CD4-positive, alpha-beta memory T cell (primary cell): Measurements from ENCODE around the gene COBL. TPM values are rescaled to one million over a fixed set of nuclear protein-coding genes. Genes with fewer than 3 reads are reported as not detected.

Source experiments
- CTCF ChIA-PET: fragments of 350-600 bp; sonication (Branson Sonifier 250); formaldehyde crosslinking; loops from one replicate; lab custom pipeline; 2021; ENCODE audit warnings: inconsistent platforms; ENCODE audit not compliant: partially characterized antibody; lab: Charles Lee
- POLR2A ChIA-PET: fragments of 350-600 bp; sonication (Branson Sonifier 250); formaldehyde crosslinking; loops from one replicate; lab custom pipeline; 2021; ENCODE audit not compliant: partially characterized antibody; lab: Charles Lee
- DNase-seq, 5 donors: peaks; one replicate each; pipeline versions ENCODE4 v3.0.0 to v3.0.0-alpha.2; 2020 to 2022; ENCODE audit warnings: mixed read lengths in 1 of 5
- H3K27ac ChIP-seq: one replicate; pipeline ENCODE4 v1.7.0; 2013; ENCODE audit warnings: low read depth, low read length
- H3K27me3 ChIP-seq: 2 replicates; pipeline ENCODE4 v1.7.0; 2013; ENCODE audit warnings: mild to moderate bottlenecking, low read length, moderate library complexity; ENCODE audit not compliant: insufficient read depth
- H3K36me3 ChIP-seq: 2 replicates; pipeline ENCODE4 v1.7.0; 2013; ENCODE audit warnings: mild to moderate bottlenecking, low read length, moderate library complexity; ENCODE audit not compliant: insufficient read depth
- H3K4me1 ChIP-seq: 2 replicates; pipeline ENCODE4 v1.7.0; 2013; ENCODE audit warnings: mild to moderate bottlenecking, low read length, moderate library complexity; ENCODE audit not compliant: insufficient read depth
- H3K4me3 ChIP-seq, 2 donors: one replicate each; pipeline ENCODE4 v1.7.0; 2013; ENCODE audit warnings: low read length in 2 of 2, mild to moderate bottlenecking in 1 of 2
- H3K9me3 ChIP-seq, 2 donors: one replicate each; pipeline ENCODE4 v1.7.0; 2013; ENCODE audit warnings: low read length in 2 of 2, control low read depth in 1 of 2; ENCODE audit not compliant: control insufficient read depth in 1 of 2
- H3K27ac Mint-ChIP-seq, 7 donors: one replicate each; pipeline ENCODE4 v1.8.0; 2020 to 2021; ENCODE audit warnings: mixed read lengths in 7 of 7, mild to moderate bottlenecking in 6 of 7, inconsistent platforms in 3 of 7, moderate library complexity in 3 of 7
- H3K27me3 Mint-ChIP-seq, 2 donors: one replicate each; pipeline ENCODE4 v1.8.0; 2020 to 2021; ENCODE audit warnings: mixed read lengths in 2 of 2
- H3K36me3 Mint-ChIP-seq, 2 donors: one replicate each; pipeline ENCODE4 v1.8.0; 2020 to 2021; ENCODE audit warnings: mixed read lengths in 2 of 2, inconsistent platforms in 1 of 2, mild to moderate bottlenecking in 1 of 2
- H3K4me1 Mint-ChIP-seq, 4 donors: one replicate each; pipeline ENCODE4 v1.8.0; 2020 to 2021; ENCODE audit warnings: mixed read lengths in 4 of 4, mild to moderate bottlenecking in 1 of 4
- H3K4me3 Mint-ChIP-seq, 8 donors: one replicate each; pipeline ENCODE4 v1.8.0; 2020 to 2021; ENCODE audit warnings: mixed read lengths in 8 of 8, mild to moderate bottlenecking in 7 of 8, moderate library complexity in 6 of 8, inconsistent platforms in 3 of 8
- H3K9me3 Mint-ChIP-seq, 8 donors: one replicate each; pipeline ENCODE4 v1.8.0; 2020 to 2021; ENCODE audit warnings: mixed read lengths in 8 of 8, mild to moderate bottlenecking in 5 of 8, inconsistent platforms in 3 of 8, moderate library complexity in 1 of 8
- intact Hi-C: fragments of 100-400 bp; cut with micrococcal nuclease; formaldehyde crosslinking; loops from one replicate; pipeline ENCODE4 v1.15.1; 2023
- polyA plus RNA-seq, 2 donors: library from polyadenylated mRNA; unstranded; fragments of 300-500 nt; fragmentation: Illumina TruSeq; gene quantifications; one replicate each; pipeline ENCODE4 v1.2.3, GENCODE V29; 2021
- total RNA-seq, 2 experiments: library from RNA; stranded (reverse); gene quantifications; one replicate each; pipeline ENCODE4 v1.2.3, GENCODE V29; 2021

COBL gene
- total RNA-seq: not detected
- polyA plus RNA-seq: not detected

- Histone ChIP-seq H3K4me3 (no peak within 1 kb of the TSS), H3K9me3 (no peaks in the 10 kb centered on the region), H3K4me1 (no peaks in the 10 kb centered on the region), H3K27me3 (no peaks in the 10 kb centered on the region), H3K36me3 (no peaks in the 10 kb centered on the region), H3K27ac (no peak within 1 kb of the TSS)
- no peak for DNase-seq
- no peaks in the 10 kb centered on the region for H3K36me3 Mint-ChIP-seq
- CTCF ChIA-PET: no interaction called here
- H3K27ac Mint-ChIP-seq: no peak within 1 kb of the TSS
- H3K9me3 Mint-ChIP-seq: peaks cover 0 to 2% (median 0%) of the 10 kb centered on the region in 8 donors
- POLR2A ChIA-PET: no interaction called here
- intact Hi-C loops: no loop called here
- H3K4me1 Mint-ChIP-seq: peaks cover 0 to 13% (median 6%) of the 10 kb centered on the region in 4 donors
- H3K27me3 Mint-ChIP-seq: peaks cover 21 to 29% of the 10 kb centered on the region in 2 donors
- H3K4me3 Mint-ChIP-seq: peak within 1 kb of the TSS in 7 of 8 donors; percentile 31 to 62 (median 52)
These were observed at the start of gene COBL for GRCh38 chr7:51316666-51317581. Gene COBL, minus strand, starts transcription at chr7:51316809. Its CDS starts 176 bp downstream, at chr7:51316633.

- H3K4me3 ChIP-seq: no peak overlapping the region
- intact Hi-C loops: loop anchor here (2.0 kb wide), 1 partner anchor 203 kb away; no protein-coding TSS in a partner anchor
- Mint-ChIP-seq H3K4me1 (no peaks in the 10 kb centered on the region), H3K36me3 (no peaks in the 10 kb centered on the region), H3K27me3 (peaks cover 0 to 6% of the 10 kb centered on the region in 2 donors), H3K27ac (peak overlapping the region in 1 of 7 donors; percentile 57), H3K4me3 (no peak overlapping the region), H3K9me3 (peaks cover 0 to 8% (median 1%) of the 10 kb centered on the region in 8 donors)
- ChIA-PET POLR2A (no interaction called here), CTCF (no interaction called here)
- no peaks in the 10 kb centered on the region for H3K36me3 ChIP-seq
- H3K27me3 ChIP-seq: no peaks in the 10 kb centered on the region
- no peaks in the 10 kb centered on the region for H3K4me1 ChIP-seq
- no peak overlapping the region for H3K27ac ChIP-seq
- H3K9me3 ChIP-seq: no peaks in the 10 kb centered on the region
- DNase-seq: no peak
These were observed 49.6 kb upstream of the COBL start for GRCh38 chr7:51366172-51366728.

GRCh38 chr7:51357821-51358220 is 41.2 kb upstream of the COBL start:
- Mint-ChIP-seq H3K9me3 (peaks cover 0 to 15% (median 3%) of the 10 kb centered on the region in 8 donors), H3K27me3 (peaks cover 0 to 6% of the 10 kb centered on the region in 2 donors), H3K4me3 (no peak overlapping the region), H3K36me3 (no peaks in the 10 kb centered on the region), H3K4me1 (no peaks in the 10 kb centered on the region), H3K27ac (no peak overlapping the region)
- ChIA-PET CTCF (no interaction called here), POLR2A (no interaction called here)
- H3K9me3 ChIP-seq: no peaks in the 10 kb centered on the region
- no peak overlapping the region for H3K27ac ChIP-seq
- DNase-seq: no peak
- intact Hi-C loops: no loop called here
- no peaks in the 10 kb centered on the region for H3K36me3 ChIP-seq
- H3K4me3 ChIP-seq: no peak overlapping the region
- no peaks in the 10 kb centered on the region for H3K27me3 ChIP-seq
- H3K4me1 ChIP-seq: no peaks in the 10 kb centered on the region

- intact Hi-C loops: no loop called here
- peak overlapping the region in 1 of 8 donors; percentile 38 for H3K4me3 Mint-ChIP-seq
- H3K27ac Mint-ChIP-seq: no peak overlapping the region
- ChIA-PET POLR2A (no interaction called here), CTCF (no interaction called here)
- H3K36me3 Mint-ChIP-seq: no peaks in the 10 kb centered on the region
- DNase-seq: no peak
- no peak overlapping the region for H3K27ac ChIP-seq
- H3K4me1 ChIP-seq: no peaks in the 10 kb centered on the region
- no peak overlapping the region for H3K4me3 ChIP-seq
- no peaks in the 10 kb centered on the region for H3K36me3 ChIP-seq
- no peaks in the 10 kb centered on the region for H3K4me1 Mint-ChIP-seq
- no peaks in the 10 kb centered on the region for H3K27me3 ChIP-seq
- no peaks in the 10 kb centered on the region for H3K9me3 ChIP-seq
- H3K9me3 Mint-ChIP-seq: peaks cover 0 to 11% (median under 1%) of the 10 kb centered on the region in 8 donors
- H3K27me3 Mint-ChIP-seq: no peaks in the 10 kb centered on the region
These were observed 40.4 kb upstream of the COBL start for GRCh38 chr7:51356849-51357516.

GRCh38 chr7:51354897-51355296 is 38.3 kb upstream of the COBL start:
- Mint-ChIP-seq H3K27ac (no peak overlapping the region), H3K4me3 (no peak overlapping the region), H3K27me3 (no peaks in the 10 kb centered on the region), H3K36me3 (no peaks in the 10 kb centered on the region), H3K9me3 (peaks cover 0 to 11% (median under 1%) of the 10 kb centered on the region in 8 donors), H3K4me1 (no peaks in the 10 kb centered on the region)
- DNase-seq: no peak
- intact Hi-C loops: no loop called here
- ChIA-PET POLR2A (no interaction called here), CTCF (interaction anchor here (1.5 kb wide), 1 partner anchor 9 kb away, joined by 3 read pairs; no protein-coding TSS in a partner anchor)
- no peak overlapping the region for H3K27ac ChIP-seq
- H3K27me3 ChIP-seq: no peaks in the 10 kb centered on the region
- H3K9me3 ChIP-seq: no peaks in the 10 kb centered on the region
- H3K36me3 ChIP-seq: no peaks in the 10 kb centered on the region
- H3K4me1 ChIP-seq: no peaks in the 10 kb centered on the region
- H3K4me3 ChIP-seq: no peak overlapping the region

- ChIA-PET POLR2A (no interaction called here), CTCF (interaction anchor here (1.5 kb wide), 1 partner anchor 9 kb away, joined by 3 read pairs; no protein-coding TSS in a partner anchor)
- intact Hi-C loops: no loop called here
- no peak overlapping the region for H3K4me3 ChIP-seq
- H3K4me1 Mint-ChIP-seq: no peaks in the 10 kb centered on the region
- H3K9me3 ChIP-seq: no peaks in the 10 kb centered on the region
- no peaks in the 10 kb centered on the region for H3K27me3 ChIP-seq
- no peaks in the 10 kb centered on the region for H3K4me1 ChIP-seq
- H3K36me3 ChIP-seq: no peaks in the 10 kb centered on the region
- no peak overlapping the region for H3K27ac ChIP-seq
- H3K27ac Mint-ChIP-seq: no peak overlapping the region
- no peak for DNase-seq
- no peak overlapping the region for H3K4me3 Mint-ChIP-seq
- H3K36me3 Mint-ChIP-seq: no peaks in the 10 kb centered on the region
- H3K9me3 Mint-ChIP-seq: peaks cover 0 to 11% (median under 1%) of the 10 kb centered on the region in 8 donors
- no peaks in the 10 kb centered on the region for H3K27me3 Mint-ChIP-seq
These were observed 37.8 kb upstream of the COBL start for GRCh38 chr7:51354434-51354833.
